Measurements from ENCODE around the gene MLKL. TPM values are rescaled to one million over a fixed set of nuclear protein-coding genes. Genes with fewer than 3 reads are reported as not detected.

Gene MLKL
- total RNA-seq, 1 experiment from 2014 or later = 4.3 TPM

GRCh38 chr16:74729783-74730683 is 29.4 kb upstream of the MLKL start (continued):
- no peak for TF ChIP-seq E2F1 (CRISPR knock-in tag; IDR thresholded peaks at IDR 0.05)
- no peak for TF ChIP-seq MYBL2 (CRISPR knock-in tag; IDR thresholded peaks at IDR 0.05)

- POLR2A ChIA-PET = interaction anchor here (0.6 kb wide), 1 partner anchor 43 kb away, joined by 4 read pairs; no protein-coding TSS in a partner anchor
- CTCF ChIA-PET = interaction anchor here (1.2 to 4.4 kb wide), 9 partner anchors 10 to 383 kb away, joined by 3 to 63 read pairs (median 16); partner anchors contain the start of gene FA2H
- H3K27me3 Mint-ChIP-seq (ENCODE audit: low read depth) = no peaks in the 10 kb centered on the region
- H3K9me3 Mint-ChIP-seq = peaks cover 12% of the 10 kb centered on the region
- TF ChIP-seq OVOL2 (CRISPR knock-in tag; IDR thresholded peaks at IDR 0.05; ENCODE audit: borderline replicate concordance) (no peak), GTF2I (CRISPR knock-in tag; conservative IDR thresholded peaks at IDR 0.05) (no peak), AFF4 (CRISPR knock-in tag; IDR thresholded peaks at IDR 0.05; ENCODE audit: borderline replicate concordance) (no peak), MYBL2 (CRISPR knock-in tag; IDR thresholded peaks at IDR 0.05) (no peak), MAX (CRISPR knock-in tag; IDR thresholded peaks at IDR 0.05) (no peak), ESRRA (CRISPR knock-in tag; IDR thresholded peaks at IDR 0.05; ENCODE audit: borderline replicate concordance) (no peak), ZSCAN18 (CRISPR knock-in tag; IDR thresholded peaks at IDR 0.05) (no peak), FOXP1 (CRISPR knock-in tag; IDR thresholded peaks at IDR 0.05; ENCODE audit: borderline replicate concordance) (no peak), USF2 (CRISPR knock-in tag; IDR thresholded peaks at IDR 0.05) (no peak), ATF1 (CRISPR knock-in tag; IDR thresholded peaks at IDR 0.05) (no peak), ZNF121 (CRISPR knock-in tag; IDR thresholded peaks at IDR 0.05) (no peak), MXD4 (CRISPR knock-in tag; IDR thresholded peaks at IDR 0.05; ENCODE audit: borderline replicate concordance) (no peak), ZNF317 (CRISPR knock-in tag; IDR thresholded peaks at IDR 0.05; ENCODE audit: borderline replicate concordance, low read depth) (no peak), ETV6 (CRISPR knock-in tag; IDR thresholded peaks at IDR 0.05) (no peak), FOXP4 (CRISPR knock-in tag; IDR thresholded peaks at IDR 0.05) (no peak), SOX15 (CRISPR knock-in tag; IDR thresholded peaks at IDR 0.05) (no peak)
- DNase-seq (ENCODE audit: low spot score) (no peak), ATAC-seq (no peak)
- peaks cover 25% of the 10 kb centered on the region for H3K4me1 Mint-ChIP-seq
- peaks cover 9% of the 10 kb centered on the region for H3K36me3 Mint-ChIP-seq
- no peak overlapping the region for H3K27ac Mint-ChIP-seq
- H3K4me3 Mint-ChIP-seq = no peak overlapping the region
Observed at GRCh38 chr16:74727903-74728302, 27.2 kb upstream of the MLKL start.

Measured in WTC11 (cell line).